SU-DHL-6 (cell line): ENCODE measurements around the gene ZIC2.

Source experiments
- H2AFZ ChIP-seq: fragments of 200-600 bp; sonication (generic); 2 replicates; pipeline ENCODE4 v1.6.1; 2014; ENCODE audit warnings: low read depth, mild to moderate bottlenecking, moderate library complexity, mixed read lengths, antibody characterized with exemption, low read length; ENCODE audit not compliant: severe bottlenecking
- H3F3A ChIP-seq: fragments of 200-600 bp; shearing (Covaris generic); 2 replicates; pipeline ENCODE4 v1.6.0; 2016; ENCODE audit warnings: antibody characterized with exemption, mild to moderate bottlenecking; ENCODE audit not compliant: insufficient read depth
- H3K27ac ChIP-seq: fragments of 200-600 bp; sonication (generic); 2 replicates; pipeline ENCODE4 v1.5.1; 2016; ENCODE audit warnings: low read depth, mild to moderate bottlenecking, low read length, moderate library complexity, mixed read lengths
- H3K27me3 ChIP-seq: fragments of 200-600 bp; sonication (generic), shearing (Covaris generic); 2 replicates; pipeline ENCODE4 v1.6.0; 2014; ENCODE audit warnings: mild to moderate bottlenecking, low read length
- H3K36me3 ChIP-seq: fragments of 200-600 bp; sonication (generic); 2 replicates; pipeline ENCODE4 v1.6.1; 2014; ENCODE audit warnings: mild to moderate bottlenecking, low read length, mixed read lengths
- H3K4me2 ChIP-seq: fragments of 300-600, 200-600 bp; shearing (Covaris generic), sonication (generic); 2 replicates; pipeline ENCODE4 v1.6.0; 2014; ENCODE audit warnings: low read length, low read depth, mild to moderate bottlenecking; ENCODE audit not compliant: poor library complexity, severe bottlenecking
- H3K4me3 ChIP-seq: fragments of 200-600 bp; sonication (generic); 2 replicates; pipeline ENCODE4 v1.5.1; 2014; ENCODE audit warnings: antibody characterized with exemption, low read length, mild to moderate bottlenecking, mixed read lengths; ENCODE audit not compliant: insufficient read depth, poor library complexity, severe bottlenecking
- H3K79me2 ChIP-seq: fragments of 200-600 bp; sonication (generic); 2 replicates; pipeline ENCODE4 v1.6.1; 2014; ENCODE audit warnings: mild to moderate bottlenecking, low read length, moderate library complexity; ENCODE audit not compliant: insufficient read depth
- H3K9ac ChIP-seq: fragments of 200-600 bp; sonication (generic); 2 replicates; pipeline ENCODE4 v1.7.0; 2014; ENCODE audit warnings: mild to moderate bottlenecking, low read length
- H3K9me2 ChIP-seq: fragments of 200-600 bp; sonication (generic); replicated peaks from 2 replicates; pipeline ENCODE4 v1.6.1; 2014; ENCODE audit warnings: low read length; ENCODE audit not compliant: insufficient read depth
- H3K9me3 ChIP-seq: fragments of 200-600 bp; sonication (generic); 2 replicates; pipeline ENCODE4 v1.6.1; 2014; ENCODE audit warnings: low read length, mixed read lengths; ENCODE audit not compliant: insufficient read depth
- H4K20me1 ChIP-seq: fragments of 200-600 bp; sonication (generic); 2 replicates; pipeline ENCODE4 v1.6.1; 2014; ENCODE audit warnings: low read depth, mild to moderate bottlenecking, antibody characterized with exemption, low read length, moderate library complexity, mixed read lengths
- EZH2phosphoT487 ChIP-seq: fragments of 200-600 bp; sonication (generic), shearing (Covaris generic); conservative IDR thresholded peaks from 2 replicates; pipeline ENCODE4 v1.6.1; 2018; ENCODE audit warnings: mild to moderate bottlenecking, antibody characterized with exemption, low read length, moderate library complexity, mixed read lengths
- TF ChIP-seq, protein P1 (sequence below): fragments of 200-600 bp; sonication (generic); IDR thresholded peaks from one replicate; pipeline ENCODE4 v1.5.1; 2017; ENCODE audit warnings: antibody characterized with exemption, mild to moderate bottlenecking, low read length, moderate library complexity; ENCODE audit not compliant: insufficient read depth, poor library complexity, severe bottlenecking

ZIC2 gene

DNA sequence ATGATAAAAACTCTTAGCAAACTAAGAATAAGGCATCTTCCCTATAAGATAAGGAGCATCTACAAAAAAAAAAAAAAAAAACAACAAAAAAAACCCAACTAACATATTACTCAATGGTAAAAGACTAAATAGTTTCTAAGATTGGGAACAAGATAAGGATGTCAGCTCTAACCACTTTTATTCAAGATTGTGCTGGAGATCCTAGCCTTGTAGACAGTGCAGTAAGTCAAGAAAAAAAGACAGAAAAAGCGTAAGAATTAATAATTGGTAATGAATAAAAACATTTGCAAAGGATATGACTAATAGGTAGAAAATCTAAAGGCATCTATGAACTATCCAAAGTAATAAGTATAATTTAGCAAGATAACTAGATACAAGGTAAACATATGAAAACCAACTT is 33.0 kb downstream of the ZIC2 start:
- Histone ChIP-seq H4K20me1 (no peaks in the 10 kb centered on the region), H3K4me3 (no peak overlapping the region), H3K79me2 (no peaks in the 10 kb centered on the region)

DNA sequence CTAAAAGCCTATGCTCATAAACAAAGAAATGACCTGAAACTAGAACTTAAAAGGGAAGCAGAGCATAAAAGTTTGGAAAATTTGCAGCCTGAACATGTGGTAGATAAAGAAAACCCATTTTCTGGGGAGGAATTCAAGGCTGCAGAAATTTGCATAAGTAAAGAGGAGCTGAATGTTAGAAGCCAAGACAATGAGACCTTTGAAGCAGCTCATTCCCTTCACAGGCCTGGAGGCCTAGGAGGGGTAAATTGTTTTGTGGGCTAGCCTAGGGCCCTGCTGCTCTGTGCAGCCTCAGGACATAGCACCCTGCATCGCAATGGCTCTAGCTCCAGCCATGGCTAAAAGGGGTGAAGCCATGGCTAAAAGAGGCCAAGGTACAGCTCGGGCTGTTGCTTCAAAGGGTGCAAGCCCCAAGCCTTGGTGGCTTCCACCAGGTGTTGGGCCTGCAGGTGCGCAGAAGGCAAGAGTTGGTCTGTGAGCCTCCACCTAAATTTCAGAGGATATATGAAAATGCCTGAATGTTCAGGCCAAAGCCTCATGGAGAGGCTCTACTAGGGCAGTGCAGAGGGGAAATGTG is 38.3 kb downstream of the ZIC2 start:
- no peaks in the 10 kb centered on the region for H3K79me2 ChIP-seq

More for the DNA sequence above, 33.0 kb downstream of the ZIC2 start:
- Histone ChIP-seq H3K27me3 (no peaks in the 10 kb centered on the region), H3K27ac (no peak overlapping the region), H3K36me3 (no peaks in the 10 kb centered on the region), H3F3A (no peaks in the 10 kb centered on the region), H3K9ac (no peak overlapping the region), H3K9me2 (no peaks in the 10 kb centered on the region), H3K9me3 (no peaks in the 10 kb centered on the region), H3K4me2 (no peak overlapping the region), H2AFZ (no peak overlapping the region)
- no peak for TF ChIP-seq EZH2phosphoT487
- TF ChIP-seq, protein P1, sequence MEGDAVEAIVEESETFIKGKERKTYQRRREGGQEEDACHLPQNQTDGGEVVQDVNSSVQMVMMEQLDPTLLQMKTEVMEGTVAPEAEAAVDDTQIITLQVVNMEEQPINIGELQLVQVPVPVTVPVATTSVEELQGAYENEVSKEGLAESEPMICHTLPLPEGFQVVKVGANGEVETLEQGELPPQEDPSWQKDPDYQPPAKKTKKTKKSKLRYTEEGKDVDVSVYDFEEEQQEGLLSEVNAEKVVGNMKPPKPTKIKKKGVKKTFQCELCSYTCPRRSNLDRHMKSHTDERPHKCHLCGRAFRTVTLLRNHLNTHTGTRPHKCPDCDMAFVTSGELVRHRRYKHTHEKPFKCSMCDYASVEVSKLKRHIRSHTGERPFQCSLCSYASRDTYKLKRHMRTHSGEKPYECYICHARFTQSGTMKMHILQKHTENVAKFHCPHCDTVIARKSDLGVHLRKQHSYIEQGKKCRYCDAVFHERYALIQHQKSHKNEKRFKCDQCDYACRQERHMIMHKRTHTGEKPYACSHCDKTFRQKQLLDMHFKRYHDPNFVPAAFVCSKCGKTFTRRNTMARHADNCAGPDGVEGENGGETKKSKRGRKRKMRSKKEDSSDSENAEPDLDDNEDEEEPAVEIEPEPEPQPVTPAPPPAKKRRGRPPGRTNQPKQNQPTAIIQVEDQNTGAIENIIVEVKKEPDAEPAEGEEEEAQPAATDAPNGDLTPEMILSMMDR, result no peak

DNA sequence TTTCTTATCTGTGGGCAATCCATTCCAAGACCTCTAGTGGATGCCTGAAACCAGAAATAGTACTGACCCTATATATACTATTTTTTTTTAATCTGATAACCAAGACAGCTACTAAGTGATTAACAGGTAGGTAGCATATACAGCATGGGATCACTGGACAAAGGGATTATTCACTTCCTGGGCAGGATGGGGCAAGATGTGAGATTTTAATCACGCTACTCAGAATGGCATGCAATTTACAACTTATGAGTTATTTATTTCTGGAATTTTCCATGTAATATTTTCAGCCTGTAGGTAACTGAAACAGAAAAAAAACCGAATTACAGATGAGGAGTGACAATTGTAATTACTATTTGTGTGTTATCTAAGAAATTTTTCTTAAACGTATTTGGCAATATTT is 41.2 kb downstream of the ZIC2 start:
- no peaks in the 10 kb centered on the region for H3F3A ChIP-seq
- H3K9ac ChIP-seq, result no peak overlapping the region
- H2AFZ ChIP-seq, result no peak overlapping the region
- H3K9me3 ChIP-seq, result no peaks in the 10 kb centered on the region
- no peaks in the 10 kb centered on the region for H3K79me2 ChIP-seq
- no peaks in the 10 kb centered on the region for H3K9me2 ChIP-seq
- no peak overlapping the region for H3K27ac ChIP-seq
- no peaks in the 10 kb centered on the region for H3K36me3 ChIP-seq
- no peak overlapping the region for H3K4me2 ChIP-seq
- H3K4me3 ChIP-seq, result no peak overlapping the region
- TF ChIP-seq, protein P1, result no peak
- H4K20me1 ChIP-seq, result no peaks in the 10 kb centered on the region
- H3K27me3 ChIP-seq, result no peaks in the 10 kb centered on the region

More for the DNA sequence above, 38.3 kb downstream of the ZIC2 start:
- Histone ChIP-seq H3K27me3 (no peaks in the 10 kb centered on the region), H3K36me3 (no peaks in the 10 kb centered on the region), H2AFZ (no peak overlapping the region), H3K9me2 (no peaks in the 10 kb centered on the region), H3K27ac (no peak overlapping the region), H3K4me2 (no peak overlapping the region), H3K9me3 (no peaks in the 10 kb centered on the region), H3K9ac (no peak overlapping the region), H3F3A (no peaks in the 10 kb centered on the region), H4K20me1 (no peaks in the 10 kb centered on the region), H3K4me3 (no peak overlapping the region)
- TF ChIP-seq EZH2phosphoT487, result no peak
- TF ChIP-seq, protein P1, result no peak
